HG03103 (cell line): Measurements from ENCODE around the gene RBM47.
"Not testable (repeated sequence)": the region's sequence is repeated elsewhere in the genome, so short reads cannot be mapped to it uniquely, and the experiment has no call there.

Experiments used
- ATAC-seq: cut with Tn5 transposase; IDR thresholded peaks from one replicate; pipeline ENCODE4 v1.9.1; 2021; ENCODE audit warnings: low read depth; ENCODE audit not compliant: unreplicated experiment

RBM47 gene

GRCh38 chr4:40392241-40392640, 237.4 kb downstream of the RBM47 start:
- not testable (repeated sequence) for ATAC-seq

- no peak for ATAC-seq
Observed at GRCh38 chr4:40389986-40390385, 239.7 kb downstream of the RBM47 start.

GRCh38 chr4:40388239-40388638, 241.4 kb downstream of the RBM47 start:
- no peak for ATAC-seq

GRCh38 chr4:40380647-40381046, 249.0 kb downstream of the RBM47 start:
- no peak for ATAC-seq

- no peak for ATAC-seq
Observed at GRCh38 chr4:40379248-40379647, 250.4 kb downstream of the RBM47 start.

- ATAC-seq = no peak
Observed at GRCh38 chr4:40378619-40379018, 251.0 kb downstream of the RBM47 start.

- ATAC-seq = no peak
Observed at GRCh38 chr4:40377512-40378365, 251.9 kb downstream of the RBM47 start.

- ATAC-seq = no peak
Observed at GRCh38 chr4:40375620-40376019, 254.0 kb downstream of the RBM47 start.

GRCh38 chr4:40375095-40375494, 254.6 kb downstream of the RBM47 start:
- ATAC-seq = no peak

- ATAC-seq = no peak
Observed at GRCh38 chr4:40373636-40374035, 256.0 kb downstream of the RBM47 start.
